GM18861 (cell line): ENCODE results near the gene LAMA3.

ENCODE experiments used
- ATAC-seq: cut with Tn5 transposase; IDR thresholded peaks from one replicate; pipeline ENCODE4 v1.9.1; 2021; ENCODE audit not compliant: unreplicated experiment

Gene LAMA3

GRCh38 chr18:23870676-23871380, 181.6 kb downstream of the LAMA3 start:
- ATAC-seq: no peak

DNA sequence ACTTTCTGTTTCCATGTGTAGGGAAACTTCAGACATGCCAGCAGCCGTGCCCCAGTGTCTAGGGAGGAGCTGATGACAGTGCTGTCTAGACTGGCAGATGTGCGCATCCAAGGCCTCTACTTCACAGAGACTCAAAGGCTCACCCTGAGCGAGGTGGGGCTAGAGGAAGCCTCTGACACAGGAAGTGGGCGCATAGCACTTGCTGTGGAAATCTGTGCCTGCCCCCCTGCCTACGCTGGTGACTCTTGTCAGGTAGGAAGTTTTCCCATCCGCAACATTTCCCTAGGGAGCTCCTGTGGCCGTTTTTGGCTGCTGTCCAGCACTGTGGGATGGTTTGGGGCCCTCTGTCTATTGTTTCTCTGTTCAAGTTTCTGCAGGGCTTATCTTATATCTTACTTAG, 182.2 kb downstream of the LAMA3 start:
- peak; percentile 75 for ATAC-seq

DNA sequence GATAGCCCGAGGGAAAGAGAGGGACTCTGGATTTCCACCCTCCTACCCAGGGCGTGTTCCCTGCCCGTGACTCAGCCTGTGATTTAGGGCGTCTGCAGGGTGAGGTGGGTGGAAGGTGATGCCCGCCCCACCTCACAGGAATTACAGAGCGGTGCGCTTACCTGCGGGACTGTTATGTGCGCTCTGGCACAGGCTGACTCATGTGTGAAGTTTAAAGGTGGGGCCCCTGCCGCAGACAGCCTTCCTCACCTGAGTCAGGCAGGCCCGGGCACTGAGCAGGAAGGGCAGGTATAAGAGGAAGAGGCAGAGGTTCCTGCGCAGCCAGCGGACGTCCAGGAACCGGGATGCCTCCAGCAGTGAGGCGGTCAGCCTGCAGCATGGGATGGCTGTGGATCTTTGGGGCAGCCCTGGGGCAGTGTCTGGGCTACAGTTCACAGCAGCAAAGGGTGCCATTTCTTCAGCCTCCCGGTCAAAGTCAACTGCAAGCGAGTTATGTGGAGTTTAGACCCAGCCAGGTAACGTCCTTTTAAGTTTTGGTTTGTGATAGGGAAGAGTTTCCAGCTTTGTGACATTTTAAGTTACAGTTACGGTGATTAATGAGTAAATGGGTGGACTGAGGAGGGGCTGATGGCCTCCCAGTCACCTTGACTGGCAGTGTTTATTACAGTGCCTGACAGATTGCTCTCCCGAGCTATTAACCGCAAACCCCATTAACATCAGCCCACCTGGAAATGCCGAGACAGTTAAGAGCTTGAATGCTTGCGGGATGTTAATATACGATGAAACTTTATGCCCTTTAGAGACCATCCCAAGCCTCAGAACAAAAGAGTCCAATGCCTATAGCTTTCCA, 183.7 kb downstream of the LAMA3 start:
- ATAC-seq: no peak

DNA sequence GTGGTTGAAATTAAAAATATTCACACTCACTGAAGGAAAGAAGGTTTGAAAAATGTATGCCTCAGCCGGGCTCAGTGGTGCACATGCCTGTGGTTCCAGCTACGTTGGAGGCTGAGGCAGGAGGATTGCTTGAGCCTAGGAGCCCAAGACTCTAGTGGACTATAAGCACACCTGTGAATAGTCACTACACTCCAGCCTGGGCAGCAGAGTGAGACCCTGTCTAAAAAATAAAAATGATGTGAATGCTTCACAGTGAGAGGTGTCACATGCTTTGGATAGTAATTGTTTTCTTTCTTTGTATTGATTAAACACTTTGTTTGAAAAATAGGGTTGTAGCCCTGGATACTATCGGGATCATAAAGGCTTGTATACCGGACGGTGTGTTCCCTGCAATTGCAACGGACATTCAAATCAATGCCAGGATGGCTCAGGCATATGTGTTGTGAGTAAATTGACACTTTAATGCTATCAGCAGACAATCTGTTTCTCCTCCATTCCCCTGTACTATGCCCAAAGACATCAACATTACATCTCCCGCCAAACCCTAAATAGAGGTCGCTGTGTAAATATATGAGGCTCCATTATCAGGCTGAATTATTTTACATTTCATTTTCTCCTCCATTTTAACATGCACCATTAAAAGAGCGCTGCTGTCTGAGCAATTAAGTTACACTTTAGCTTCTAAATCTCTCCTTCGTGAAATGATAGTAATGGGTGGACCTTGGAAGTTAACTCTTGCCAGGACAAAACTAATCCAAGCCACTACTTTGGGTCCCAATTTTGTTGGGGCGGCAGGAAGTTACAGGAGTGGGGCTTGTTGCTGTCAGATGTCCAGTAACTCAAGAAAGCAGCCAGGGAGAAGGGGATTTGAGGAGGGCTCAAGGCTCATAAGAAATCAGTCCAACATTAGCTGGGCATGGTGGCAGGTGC, 187.0 kb downstream of the LAMA3 start:
- ATAC-seq: no peak

- ATAC-seq: no peak
Observed at GRCh38 chr18:23876921-23877320, 187.7 kb downstream of the LAMA3 start.

DNA sequence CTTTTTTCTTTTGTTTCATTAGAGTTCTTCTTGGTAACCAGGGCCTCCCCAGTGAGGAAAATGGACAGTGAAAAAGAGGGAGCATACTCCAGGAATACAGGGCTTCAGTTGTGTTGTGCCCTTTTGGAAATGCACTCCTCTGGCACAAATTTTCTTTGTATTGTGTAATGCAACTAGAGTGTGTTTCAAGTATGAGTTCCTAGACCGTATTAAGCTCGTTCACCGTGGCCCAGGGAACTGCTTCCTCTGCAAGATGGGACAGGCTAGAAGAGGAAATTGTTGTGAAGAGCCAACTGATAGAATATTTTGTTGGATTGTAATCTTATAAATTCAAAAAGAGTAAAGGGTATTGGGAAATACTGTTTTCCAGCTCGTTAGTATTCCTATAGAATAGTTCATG, 188.1 kb downstream of the LAMA3 start:
- ATAC-seq: no peak

DNA sequence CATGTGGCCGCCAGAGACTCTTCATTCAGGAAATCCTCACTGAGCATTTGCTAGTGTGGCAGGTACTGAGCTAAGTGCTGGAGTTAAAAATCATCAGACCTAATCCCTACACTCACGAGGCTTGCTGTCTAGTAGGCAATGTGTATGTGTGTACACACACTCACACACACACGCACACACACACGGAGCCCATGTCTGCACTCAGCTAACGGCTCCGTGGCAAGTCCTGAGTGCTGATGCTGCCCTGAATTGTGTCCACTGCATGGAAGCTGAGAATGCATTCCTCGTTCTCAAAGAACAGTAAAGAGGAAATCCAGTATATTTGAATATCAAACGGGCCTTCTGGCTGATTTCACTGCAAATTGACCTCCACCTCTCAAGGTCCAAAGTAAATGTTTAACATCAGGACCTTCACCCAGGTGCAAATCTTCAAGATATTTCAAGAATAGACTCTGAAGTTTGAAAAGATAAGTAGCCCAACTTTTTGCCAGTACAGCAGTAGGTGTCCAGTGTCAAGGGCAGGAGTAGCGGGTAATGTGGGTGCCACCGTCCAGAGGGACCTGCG, 189.2 kb downstream of the LAMA3 start:
- no peak for ATAC-seq

DNA sequence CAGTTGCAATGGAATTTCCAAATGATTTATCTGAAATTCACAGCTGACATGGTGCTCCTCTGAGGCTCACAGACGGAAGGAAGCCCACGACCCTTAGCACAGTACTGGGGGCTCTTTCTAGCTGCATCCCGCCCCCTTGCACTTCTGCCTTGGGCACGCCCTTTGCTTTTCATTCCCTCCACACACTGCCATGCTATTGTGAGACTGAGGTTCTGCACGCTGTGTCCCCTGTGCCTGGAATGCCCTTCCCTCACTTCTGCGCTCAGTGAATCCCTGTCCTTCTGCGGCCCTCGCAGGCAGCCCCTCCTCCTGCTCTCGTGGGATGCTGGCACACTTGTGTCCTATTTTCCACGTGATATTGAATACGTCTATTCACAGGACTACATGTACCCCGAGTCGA, 189.9 kb downstream of the LAMA3 start:
- no peak for ATAC-seq

DNA sequence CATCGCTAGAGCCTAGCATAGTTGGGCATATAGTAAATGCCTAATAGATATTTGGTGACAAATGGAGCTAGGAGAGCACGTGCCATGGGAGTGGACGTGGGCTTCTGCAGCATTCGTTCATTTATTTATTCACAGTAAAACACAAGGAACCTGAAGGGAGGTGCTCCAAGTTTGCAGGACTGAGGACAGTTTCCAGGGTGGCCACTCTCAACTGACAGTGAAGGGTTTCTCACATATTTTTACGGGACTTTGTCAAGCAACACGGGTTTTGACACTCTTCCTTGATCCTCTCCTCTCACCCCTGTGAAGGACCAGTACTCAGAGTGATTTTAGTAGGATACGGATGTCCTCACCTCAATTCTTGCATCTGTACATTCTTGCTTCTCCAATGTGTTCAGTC, 190.3 kb downstream of the LAMA3 start:
- ATAC-seq: no peak

GRCh38 chr18:23879966-23880565, 190.8 kb downstream of the LAMA3 start:
- no peak for ATAC-seq

GRCh38 chr18:23880931-23881617, 191.8 kb downstream of the LAMA3 start:
- ATAC-seq: no peak

- ATAC-seq: no peak
Observed at GRCh38 chr18:23881778-23882177, 192.5 kb downstream of the LAMA3 start.

GRCh38 chr18:23882616-23883276, 193.5 kb downstream of the LAMA3 start:
- ATAC-seq: no peak

DNA sequence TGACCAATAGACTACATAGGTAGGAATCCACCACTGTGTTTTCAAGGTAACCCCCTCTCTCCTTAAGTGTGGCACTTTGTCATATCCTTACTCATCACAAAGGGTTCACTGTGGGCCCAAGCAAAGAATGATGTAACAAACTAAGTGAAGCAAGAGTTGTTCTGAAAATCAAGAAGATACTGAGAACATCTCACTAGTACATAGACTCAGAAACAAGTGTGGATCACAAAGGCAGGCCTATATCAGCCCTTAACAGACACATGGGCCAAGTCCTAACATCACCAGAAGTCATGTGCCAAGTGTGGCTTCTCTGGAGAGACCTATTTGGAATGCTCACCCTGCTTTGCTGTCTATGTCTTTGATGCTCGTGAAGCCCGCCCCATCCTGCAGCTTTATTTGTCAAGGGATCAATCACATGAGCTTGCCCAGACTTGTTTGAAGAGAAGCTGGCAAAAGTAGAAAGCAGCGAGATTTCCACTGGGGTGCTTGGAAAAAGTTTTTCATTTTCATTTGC, 194.1 kb downstream of the LAMA3 start:
- ATAC-seq: no peak

- ATAC-seq: no peak
Observed at GRCh38 chr18:23884681-23885375, 195.6 kb downstream of the LAMA3 start.

GRCh38 chr18:23885750-23886149, 196.5 kb downstream of the LAMA3 start:
- ATAC-seq: no peak

- ATAC-seq: no peak
Observed at GRCh38 chr18:23887035-23887434, 197.8 kb downstream of the LAMA3 start.

DNA sequence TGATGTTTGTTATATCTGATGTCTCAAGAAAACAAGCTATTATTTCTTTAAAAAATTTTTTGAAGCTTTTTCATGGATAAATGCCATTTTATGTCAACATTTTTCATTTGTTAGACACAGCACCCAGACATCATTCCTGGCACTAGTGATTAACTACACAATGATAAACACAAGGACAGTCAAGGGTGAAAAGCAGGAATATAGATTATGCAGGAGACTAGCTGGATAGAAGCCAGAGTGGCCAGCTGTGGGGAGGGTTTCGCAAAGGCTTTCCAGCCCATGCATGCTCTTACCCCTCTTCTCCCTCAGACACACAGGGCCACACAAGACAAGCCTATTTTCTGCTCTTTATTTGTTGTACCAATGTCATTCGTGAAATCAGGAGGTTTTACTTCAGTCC, 198.2 kb downstream of the LAMA3 start:
- ATAC-seq: no peak

GRCh38 chr18:23888881-23889280, 199.6 kb downstream of the LAMA3 start:
- no peak for ATAC-seq
